HG03558 (cell line): ENCODE results near the gene OR2G6.
"Not testable (repeated sequence)": the region's sequence is repeated elsewhere in the genome, so short reads cannot be mapped to it uniquely, and the experiment has no call there.

Experiments
- ATAC-seq: cut with Tn5 transposase; IDR thresholded peaks from one replicate; pipeline ENCODE4 v1.9.1; 2021; ENCODE audit warnings: moderate number of reproducible peaks; ENCODE audit not compliant: unreplicated experiment; ENCODE audit errors: extremely low read depth

The OR2G6 gene

DNA sequence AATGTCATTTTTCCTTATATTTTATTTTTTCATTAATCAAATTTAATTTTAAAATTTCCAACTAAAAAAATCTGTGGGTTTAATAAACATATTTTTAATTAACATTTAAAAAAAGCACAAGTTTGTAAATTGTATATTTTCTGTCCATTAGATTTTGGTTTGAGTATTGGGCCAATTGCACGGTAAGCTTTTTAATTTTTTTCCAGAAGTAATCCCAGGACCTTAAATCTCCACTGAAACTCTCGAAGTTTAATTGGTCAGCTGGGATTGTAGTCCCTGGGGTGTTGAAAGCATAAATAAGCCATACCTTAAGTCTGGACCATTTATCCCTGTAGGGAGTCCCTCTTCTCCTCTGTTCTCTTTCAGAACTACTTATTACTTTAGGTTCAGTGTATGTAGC, at the start of gene OR2G6:
TSS of gene OR2G6 (plus strand) at position 301 of the 400 bp plus-strand sequence. CDS start 13,574 bp downstream, outside the sequence.
- ATAC-seq: not testable (repeated sequence)

DNA sequence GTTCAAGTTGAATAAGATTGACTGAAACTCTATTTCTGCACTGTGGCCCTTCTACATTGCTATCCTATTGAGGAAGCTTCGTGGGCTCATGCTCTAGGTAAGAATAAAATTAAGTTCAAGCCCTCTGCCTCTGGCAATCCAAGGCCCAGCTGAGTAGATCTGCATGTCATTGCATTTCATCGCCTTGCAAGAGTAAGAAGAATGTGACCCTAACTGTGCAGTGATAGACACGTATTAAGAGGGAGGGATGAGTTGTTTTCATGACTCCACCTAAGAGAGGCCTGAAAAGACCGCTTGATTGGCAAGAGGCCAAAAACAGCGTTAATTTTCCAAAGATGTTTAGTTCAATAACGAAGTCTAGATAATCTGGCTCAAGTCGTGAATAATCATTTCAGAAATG, 48.8 kb upstream of the OR2G6 start:
- ATAC-seq: not testable (repeated sequence)

DNA sequence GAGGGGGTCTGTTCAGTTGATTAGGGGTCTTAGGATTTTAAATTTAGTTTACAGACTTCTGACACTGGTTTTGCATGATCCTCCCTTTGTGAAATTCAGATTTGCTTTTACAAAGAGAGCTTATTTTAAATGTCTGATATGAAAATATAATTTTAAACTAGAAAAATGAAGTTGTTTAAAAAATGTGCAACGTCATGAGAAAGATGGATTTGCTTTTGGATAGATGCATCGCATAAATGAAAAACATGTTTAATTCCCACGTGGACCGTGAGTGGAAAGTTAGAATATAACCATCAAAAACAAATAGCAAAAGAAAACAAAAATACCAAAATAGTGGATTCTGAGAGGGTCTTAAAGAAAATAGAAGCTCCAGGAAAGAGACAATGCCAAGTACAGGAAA, 36.7 kb upstream of the OR2G6 start:
- no peak for ATAC-seq

DNA sequence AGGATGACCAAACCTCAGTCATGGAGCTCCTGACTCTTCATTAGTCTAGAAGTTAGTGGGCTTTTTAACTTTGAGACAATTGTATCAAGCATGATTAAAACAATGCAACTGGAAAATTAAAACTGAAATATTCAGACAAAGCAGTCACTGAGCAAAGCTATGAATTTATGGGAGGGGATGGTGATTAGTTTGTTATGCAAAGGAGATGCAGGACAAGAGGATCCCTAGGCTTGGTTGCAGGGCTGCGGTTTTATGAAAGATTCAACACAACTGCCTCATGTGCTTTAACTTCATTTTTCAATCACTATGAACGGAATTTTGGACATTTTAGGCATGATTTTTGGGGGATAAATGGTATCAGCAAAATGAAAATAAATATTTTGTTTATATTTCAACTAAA, 35.8 kb upstream of the OR2G6 start:
- not testable (repeated sequence) for ATAC-seq

DNA sequence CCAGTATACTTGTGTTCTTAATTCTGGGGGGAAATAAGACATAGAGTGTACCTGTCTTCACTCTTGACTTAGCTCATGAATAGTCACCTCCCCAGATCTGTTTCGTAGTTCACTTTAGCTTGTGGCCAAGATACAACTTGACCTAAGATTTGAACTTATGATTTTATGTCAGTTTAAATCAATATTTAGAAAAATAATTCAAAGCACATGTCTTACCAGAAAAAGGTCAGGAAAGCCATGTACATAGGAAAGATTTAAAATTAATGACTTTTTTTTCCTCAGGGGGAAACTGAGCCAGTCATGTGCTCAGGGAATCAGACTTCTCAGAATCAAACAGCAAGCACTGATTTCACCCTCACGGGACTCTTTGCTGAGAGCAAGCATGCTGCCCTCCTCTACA, 34.8 kb upstream of the OR2G6 start, which contains the start of gene OR2T3:
TSS of gene OR2T3 (plus strand) at position 301 of the 400 bp plus-strand sequence. CDS start at position 301, 0 bp downstream.
- not testable (repeated sequence) for ATAC-seq

DNA sequence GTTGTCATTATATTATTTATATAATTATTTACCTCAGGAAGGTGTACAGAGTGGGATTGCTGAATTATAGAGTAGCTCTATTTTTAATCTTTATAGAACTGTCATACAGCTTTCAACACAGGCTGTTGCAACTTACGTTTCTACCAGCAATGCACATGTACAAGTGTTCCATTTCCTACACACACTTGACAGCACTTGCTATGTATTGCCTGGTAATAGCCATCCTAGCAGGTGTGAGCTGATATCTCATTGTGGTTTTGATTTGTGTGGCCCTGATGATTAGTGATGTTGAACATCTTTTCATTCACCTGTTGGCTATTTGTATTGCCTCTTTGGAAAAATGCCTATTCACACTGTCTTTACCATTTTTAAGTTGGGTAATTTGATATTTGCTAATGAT, 32.2 kb upstream of the OR2G6 start:
- peak; percentile 90 for ATAC-seq

DNA sequence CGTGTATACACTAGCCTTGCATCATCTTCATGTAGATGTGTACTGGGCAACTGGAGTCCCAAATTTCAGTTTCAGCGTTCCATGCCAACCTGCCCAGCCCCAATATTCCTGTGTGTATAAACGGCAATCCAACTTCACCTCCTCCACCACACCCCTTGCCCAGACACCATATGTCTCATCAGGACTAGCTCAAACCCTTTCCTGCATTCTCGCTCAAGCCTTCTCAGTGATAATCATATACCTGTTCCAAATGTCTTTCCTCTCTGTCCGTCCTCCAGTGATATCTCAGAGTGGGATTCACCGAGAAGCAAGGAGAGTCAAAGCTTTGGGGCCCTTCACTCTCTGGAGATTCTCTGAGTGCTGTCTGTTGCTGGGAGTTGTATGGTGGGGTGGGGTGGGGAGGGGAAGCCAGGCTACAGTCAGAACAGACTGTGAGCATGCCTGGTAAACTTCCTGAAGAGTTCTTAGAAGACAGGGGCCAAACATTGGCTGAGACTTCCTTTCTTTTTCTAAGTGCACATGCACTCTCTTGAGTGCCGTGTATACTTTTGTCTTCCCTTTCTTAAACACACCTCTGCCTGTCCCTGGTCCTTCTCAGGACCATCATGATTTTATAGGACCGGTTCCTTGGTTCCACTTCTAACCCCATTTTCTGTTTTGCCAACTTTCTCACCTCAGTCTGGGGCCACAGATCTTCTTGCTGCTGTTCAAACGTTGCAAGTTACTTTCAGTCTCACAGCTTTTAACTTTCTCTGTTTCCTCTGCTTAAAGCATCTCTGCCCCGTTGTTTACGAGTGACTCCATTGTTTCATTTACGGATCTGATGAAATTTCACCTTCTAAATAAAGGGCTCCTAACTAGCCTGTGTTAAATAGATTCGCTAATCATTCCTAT, 25.9 kb upstream of the OR2G6 start:
- peak; percentile 86 for ATAC-seq

DNA sequence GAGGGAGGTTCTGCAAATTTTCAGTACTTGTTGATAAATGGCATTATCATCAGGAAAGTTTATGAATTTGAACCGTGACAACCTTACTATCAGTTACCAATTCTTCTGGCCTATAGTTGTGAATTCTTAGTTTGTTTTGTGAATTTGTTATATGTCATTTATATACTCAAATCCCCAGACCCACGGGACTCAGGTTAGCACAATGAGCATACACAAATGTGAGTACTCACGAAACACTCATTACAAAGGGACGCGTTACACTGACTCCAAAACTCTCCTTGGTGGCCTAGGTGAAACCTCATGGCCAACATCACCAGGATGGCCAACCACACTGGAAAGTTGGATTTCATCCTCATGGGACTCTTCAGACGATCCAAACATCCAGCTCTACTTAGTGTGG, 19.6 kb upstream of the OR2G6 start, which contains the start of gene OR2T5:
TSS of gene OR2T5 (plus strand) at position 301 of the 400 bp plus-strand sequence. CDS start at position 301, 0 bp downstream.
- not testable (repeated sequence) for ATAC-seq

DNA sequence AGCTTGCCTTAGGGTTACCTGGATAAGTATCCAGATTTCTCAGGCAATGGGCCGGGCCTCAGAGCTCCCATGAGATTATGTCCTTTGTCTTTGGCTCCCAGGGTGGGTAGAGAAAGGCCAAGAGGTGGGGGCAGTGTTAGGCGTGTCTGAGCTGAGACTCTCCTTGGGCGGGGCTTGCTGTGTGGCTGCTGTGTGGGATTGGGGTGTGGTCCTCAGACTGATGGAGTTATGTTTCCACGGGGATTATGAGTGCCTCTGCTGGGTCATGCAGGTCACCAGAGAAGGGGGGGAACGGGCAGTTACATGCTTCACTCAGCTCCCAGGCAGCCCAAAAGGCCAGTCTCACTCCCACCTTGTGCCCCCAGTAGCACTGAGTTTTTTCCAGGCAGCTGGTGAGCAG, 11.2 kb upstream of the OR2G6 start:
- ATAC-seq: not testable (repeated sequence)

DNA sequence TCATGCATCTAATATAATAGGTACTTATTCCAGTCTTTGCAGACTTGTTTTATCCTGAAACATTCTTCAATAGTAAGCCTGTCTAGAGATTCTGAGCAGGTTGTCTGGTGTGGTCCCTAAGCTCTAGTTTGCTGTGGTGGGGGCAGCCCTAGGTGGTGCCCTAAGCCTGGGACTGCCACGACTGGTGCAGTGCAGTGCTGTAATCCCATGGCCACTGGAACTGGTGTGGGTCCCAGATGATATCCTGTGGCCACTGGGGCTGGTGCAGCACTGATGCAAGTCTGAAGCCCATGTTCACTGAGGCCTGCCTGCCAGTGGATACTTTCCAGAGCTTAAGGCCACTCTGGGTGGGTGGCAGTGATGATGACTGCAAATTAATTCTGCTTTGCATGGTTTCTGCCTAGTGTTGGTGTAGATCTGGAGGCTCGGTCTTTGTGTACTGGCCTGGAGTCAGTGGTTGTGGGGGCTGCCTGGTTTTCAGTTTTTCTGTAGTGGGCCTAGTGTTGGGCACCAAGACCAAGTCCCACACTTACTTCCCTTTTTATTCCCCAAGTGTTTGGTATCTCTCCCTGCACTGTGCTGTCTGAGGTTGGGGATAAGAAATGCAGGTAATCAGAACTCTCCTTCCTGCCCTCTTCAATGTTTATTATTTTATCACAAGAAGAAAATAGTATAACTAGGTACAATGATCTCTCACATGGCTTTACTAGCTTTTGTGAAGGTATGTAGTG, 7.4 kb upstream of the OR2G6 start:
- not testable (repeated sequence) for ATAC-seq

DNA sequence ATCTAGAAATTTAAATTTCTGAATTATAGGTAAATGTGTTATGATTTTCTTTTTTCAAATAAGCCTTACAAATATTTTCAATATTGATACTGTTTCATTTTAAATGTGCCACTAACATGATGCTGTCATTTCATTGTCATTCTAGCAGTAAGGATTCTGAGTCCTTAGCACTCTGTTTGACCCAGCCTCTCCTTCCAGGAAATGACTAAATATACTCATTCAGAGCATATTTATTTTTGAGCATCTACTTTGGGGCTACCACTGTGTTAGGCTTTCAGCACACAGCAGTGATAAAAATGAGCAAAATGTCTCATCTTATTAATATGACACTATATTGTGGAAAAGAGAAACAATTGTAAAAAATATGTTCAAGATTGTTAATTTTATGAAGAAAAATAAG, 2.3 kb downstream of the OR2G6 start:
- ATAC-seq: not testable (repeated sequence)

DNA sequence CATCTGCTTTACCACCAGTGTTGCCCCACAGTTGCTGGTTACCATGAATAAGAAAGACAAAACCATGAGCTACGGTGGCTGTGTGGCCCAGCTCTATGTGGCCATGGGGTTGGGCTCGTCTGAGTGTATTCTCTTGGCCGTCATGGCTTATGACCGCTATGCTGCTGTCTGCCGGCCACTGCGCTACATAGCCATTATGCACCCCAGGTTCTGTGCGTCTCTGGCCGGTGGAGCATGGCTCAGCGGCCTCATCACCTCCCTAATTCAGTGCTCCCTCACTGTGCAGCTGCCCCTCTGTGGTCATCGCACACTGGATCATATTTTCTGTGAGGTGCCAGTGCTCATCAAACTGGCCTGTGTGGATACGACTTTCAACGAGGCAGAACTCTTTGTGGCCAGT, 14.0 kb downstream of the OR2G6 start:
- ATAC-seq: no peak

DNA sequence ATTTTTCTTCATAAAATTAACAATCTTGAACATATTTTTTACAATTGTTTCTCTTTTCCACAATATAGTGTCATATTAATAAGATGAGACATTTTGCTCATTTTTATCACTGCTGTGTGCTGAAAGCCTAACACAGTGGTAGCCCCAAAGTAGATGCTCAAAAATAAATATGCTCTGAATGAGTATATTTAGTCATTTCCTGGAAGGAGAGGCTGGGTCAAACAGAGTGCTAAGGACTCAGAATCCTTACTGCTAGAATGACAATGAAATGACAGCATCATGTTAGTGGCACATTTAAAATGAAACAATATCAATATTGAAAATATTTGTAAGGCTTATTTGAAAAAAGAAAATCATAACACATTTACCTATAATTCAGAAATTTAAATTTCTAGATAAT, 29.6 kb downstream of the OR2G6 start:
- not testable (repeated sequence) for ATAC-seq

DNA sequence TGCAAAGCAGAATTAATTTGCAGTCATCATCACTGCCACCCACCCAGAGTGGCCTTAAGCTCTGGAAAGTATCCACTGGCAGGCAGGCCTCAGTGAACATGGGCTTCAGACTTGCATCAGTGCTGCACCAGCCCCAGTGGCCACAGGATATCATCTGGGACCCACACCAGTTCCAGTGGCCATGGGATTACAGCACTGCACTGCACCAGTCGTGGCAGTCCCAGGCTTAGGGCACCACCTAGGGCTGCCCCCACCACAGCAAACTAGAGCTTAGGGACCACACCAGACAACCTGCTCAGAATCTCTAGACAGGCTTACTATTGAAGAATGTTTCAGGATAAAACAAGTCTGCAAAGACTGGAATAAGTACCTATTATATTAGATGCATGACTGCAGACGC, 39.5 kb downstream of the OR2G6 start:
- ATAC-seq: not testable (repeated sequence)

DNA sequence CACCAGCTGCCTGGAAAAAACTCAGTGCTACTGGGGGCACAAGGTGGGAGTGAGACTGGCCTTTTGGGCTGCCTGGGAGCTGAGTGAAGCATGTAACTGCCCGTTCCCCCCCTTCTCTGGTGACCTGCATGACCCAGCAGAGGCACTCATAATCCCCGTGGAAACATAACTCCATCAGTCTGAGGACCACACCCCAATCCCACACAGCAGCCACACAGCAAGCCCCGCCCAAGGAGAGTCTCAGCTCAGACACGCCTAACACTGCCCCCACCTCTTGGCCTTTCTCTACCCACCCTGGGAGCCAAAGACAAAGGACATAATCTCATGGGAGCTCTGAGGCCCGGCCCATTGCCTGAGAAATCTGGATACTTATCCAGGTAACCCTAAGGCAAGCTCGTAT, 43.2 kb downstream of the OR2G6 start:
- not testable (repeated sequence) for ATAC-seq

DNA sequence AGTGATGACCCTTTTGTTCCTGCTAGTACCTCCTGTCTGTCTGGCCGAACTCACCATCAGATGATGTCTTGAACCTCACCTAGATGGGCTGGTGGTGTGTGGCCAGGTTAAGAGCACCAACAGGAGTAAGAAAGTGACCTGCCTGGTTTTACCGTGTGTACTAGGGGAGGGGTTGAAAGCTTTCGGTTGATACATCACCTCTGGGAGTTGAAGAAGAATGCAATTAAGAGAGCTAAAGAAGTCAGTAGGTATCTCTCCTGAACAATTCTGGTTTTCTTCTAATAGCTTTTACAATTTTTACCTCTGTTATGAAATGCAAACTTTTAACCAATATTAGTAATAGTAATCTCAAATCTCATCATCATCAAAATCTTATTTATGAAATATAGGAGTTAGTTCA, 54.8 kb downstream of the OR2G6 start, which contains the start of gene OR2T29:
TSS of gene OR2T29 (minus strand) at position 101 of the 400 bp plus-strand sequence. CDS start 3,281 bp downstream, outside the sequence.
- ATAC-seq: not testable (repeated sequence)

DNA sequence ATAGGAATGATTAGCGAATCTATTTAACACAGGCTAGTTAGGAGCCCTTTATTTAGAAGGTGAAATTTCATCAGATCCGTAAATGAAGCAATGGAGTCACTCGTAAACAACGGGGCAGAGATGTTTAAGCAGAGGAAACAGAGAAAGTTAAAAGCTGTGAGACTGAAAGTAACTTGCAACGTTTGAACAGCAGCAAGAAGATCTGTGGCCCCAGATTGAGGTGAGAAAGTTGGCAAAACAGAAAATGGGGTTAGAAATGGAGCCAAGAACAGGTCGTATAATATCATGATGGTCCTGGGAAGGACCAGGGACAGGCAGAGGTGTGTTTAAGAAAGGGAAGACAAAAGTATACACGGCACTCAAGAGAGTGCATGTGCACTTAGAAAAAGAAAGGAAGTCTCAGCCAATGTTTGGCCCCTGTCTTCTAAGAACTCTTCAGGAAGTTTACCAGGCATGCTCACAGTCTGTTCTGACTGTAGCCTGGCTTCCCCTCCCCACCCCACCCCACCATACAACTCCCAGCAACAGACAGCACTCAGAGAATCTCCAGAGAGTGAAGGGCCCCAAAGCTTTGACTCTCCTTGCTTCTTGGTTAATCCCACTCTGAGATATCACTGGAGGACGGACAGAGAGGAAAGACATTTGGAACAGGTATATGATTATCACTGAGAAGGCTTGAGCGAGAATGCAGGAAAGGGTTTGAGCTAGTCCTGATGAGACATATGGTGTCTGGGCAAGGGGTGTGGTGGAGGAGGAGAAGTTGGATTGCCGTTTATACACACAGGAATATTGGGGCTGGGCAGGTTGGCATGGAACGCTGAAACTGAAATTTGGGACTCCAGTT, 57.9 kb downstream of the OR2G6 start:
- ATAC-seq: peak; percentile 57

DNA sequence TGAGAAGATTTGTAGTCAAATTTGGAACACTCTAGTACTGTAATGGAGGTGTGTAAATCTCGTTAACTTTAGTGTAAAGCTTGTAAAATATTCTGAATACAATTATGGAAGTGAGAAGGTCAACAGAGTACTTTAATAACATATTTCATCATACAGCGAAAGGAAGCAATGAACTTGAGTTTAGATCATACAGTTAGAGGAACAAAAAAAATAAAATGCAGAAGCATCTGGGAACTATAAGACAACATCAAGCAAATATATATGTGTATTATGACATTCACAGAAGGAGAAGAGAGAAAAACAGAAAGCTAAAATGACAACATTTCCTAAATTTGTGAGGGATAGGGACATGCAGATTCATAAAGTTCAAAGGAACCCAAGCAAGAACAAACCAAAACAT, 61.2 kb downstream of the OR2G6 start:
- ATAC-seq: not testable (repeated sequence)

DNA sequence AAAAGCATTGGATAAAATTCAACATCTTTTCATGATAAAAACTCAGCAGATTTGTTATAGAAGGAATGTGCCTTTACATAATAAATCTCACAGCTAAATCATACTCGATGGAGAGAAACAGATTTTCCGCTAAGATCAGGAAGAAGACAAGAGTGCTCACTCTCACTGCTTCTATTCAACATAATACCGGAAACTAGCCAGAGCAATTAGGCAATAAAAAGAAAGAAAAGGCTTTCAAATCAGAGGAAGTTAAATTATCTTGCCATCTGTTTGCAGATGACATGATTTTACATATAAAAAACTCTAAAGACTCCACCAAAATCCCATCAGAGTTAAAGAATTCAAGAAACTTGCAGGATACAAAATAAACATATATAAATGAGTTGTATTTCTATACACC, 62.9 kb downstream of the OR2G6 start:
- ATAC-seq: not testable (repeated sequence)

DNA sequence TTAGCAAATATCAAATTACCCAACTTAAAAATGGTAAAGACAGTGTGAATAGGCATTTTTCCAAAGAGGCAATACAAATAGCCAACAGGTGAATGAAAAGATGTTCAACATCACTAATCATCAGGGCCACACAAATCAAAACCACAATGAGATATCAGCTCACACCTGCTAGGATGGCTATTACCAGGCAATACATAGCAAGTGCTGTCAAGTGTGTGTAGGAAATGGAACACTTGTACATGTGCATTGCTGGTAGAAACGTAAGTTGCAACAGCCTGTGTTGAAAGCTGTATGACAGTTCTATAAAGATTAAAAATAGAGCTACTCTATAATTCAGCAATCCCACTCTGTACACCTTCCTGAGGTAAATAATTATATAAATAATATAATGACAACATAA, 64.2 kb downstream of the OR2G6 start:
- ATAC-seq: peak; percentile 96
